Measurements from ENCODE around the gene LGI4. TPM values are rescaled to one million over a fixed set of nuclear protein-coding genes. Genes with fewer than 3 reads are reported as not detected.
A peak's percentile ranks its signal among the peaks of the same experiment; 100 is the strongest.
"Not testable (repeated sequence)": the region's sequence is repeated elsewhere in the genome, so short reads cannot be mapped to it uniquely, and the experiment has no call there.

The LGI4 gene
- total RNA-seq, 1 donor from 2014 or later: 0.16 TPM

DNA sequence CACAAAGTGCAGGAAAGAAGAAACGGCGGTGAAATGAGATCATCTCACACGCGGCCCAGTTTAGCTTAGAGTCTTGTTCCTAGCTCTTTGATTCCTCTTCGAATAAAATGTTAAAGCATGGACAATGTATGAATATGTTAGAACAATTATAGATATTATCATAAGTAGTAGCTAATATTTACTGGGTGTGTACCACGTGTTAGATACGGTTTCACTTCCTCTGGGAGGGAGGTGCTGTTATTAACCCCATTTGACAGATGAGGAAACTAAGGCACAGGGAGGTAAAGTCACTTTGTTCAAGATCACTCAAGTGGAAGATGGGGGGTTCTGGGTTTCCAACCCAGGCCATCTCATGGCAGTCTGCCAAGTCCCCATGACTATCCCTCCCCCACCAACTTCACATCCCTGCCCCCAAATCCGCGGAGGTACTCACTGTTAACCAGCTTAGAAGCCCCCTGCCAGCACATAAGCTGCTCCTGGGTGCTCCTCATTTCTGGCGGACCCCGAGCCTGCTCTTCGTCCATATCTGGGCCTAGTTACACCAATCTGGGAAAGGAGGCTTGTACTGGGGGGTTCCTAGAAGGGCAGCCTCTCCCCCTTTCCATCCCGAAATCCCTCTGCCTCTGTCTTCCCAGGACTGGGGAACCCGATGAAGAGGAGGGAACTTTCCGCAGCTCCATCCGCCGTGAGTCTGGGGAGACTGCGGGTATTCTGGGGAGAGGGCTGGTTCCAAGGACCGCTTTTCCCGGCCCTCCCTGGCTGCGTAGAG is 7.2 kb upstream of the LGI4 start:
- no peaks in the 10 kb centered on the region for H3K36me3 Mint-ChIP-seq (ENCODE audit: low read depth)
- peak; percentile 63 for DNase-seq
- H3K4me3 Mint-ChIP-seq: peak overlapping the region; percentile 87
- peaks cover 31% of the 10 kb centered on the region for H3K4me1 Mint-ChIP-seq
- no peaks in the 10 kb centered on the region for H3K9me3 Mint-ChIP-seq
- peaks cover 22% of the 10 kb centered on the region for H3K27me3 Mint-ChIP-seq
- intact Hi-C loops (cut with micrococcal nuclease): loop anchor here (1.0 kb wide), 2 partner anchors 13 to 126 kb away; partner anchors contain the start of gene USF2
- peak overlapping the region; percentile 83 for H3K27ac Mint-ChIP-seq

GRCh38 chr19:35140962-35141836 is 6.3 kb upstream of the LGI4 start:
- Mint-ChIP-seq H3K36me3 (ENCODE audit: low read depth) (no peaks in the 10 kb centered on the region), H3K9me3 (no peaks in the 10 kb centered on the region), H3K27ac (peak overlapping the region; percentile 83), H3K4me1 (peaks cover 31% of the 10 kb centered on the region), H3K4me3 (peak overlapping the region; percentile 87), H3K27me3 (peaks cover 23% of the 10 kb centered on the region)
- intact Hi-C loops (cut with micrococcal nuclease): loop anchor here (1.0 kb wide), 2 partner anchors 14 to 127 kb away; partner anchors contain the start of gene USF2
- peak; percentile 97 for DNase-seq

GRCh38 chr19:35140207-35140961 is 5.5 kb upstream of the LGI4 start:
- DNase-seq: peak; percentile 61
- Mint-ChIP-seq H3K4me1 (peaks cover 35% of the 10 kb centered on the region), H3K27ac (no peak overlapping the region), H3K9me3 (no peaks in the 10 kb centered on the region), H3K36me3 (ENCODE audit: low read depth) (no peaks in the 10 kb centered on the region), H3K27me3 (peaks cover 23% of the 10 kb centered on the region), H3K4me3 (peak overlapping the region; percentile 43)
- intact Hi-C loops (cut with micrococcal nuclease): no loop called here

GRCh38 chr19:35138305-35138892 is 3.5 kb upstream of the LGI4 start, which contains the start of gene FXYD1:
FXYD1 (plus strand) TSS chr19:35138824; CDS start chr19:35140080, 1,256 bp downstream.
- no peak for DNase-seq
- Mint-ChIP-seq H3K27me3 (peaks cover 12% of the 10 kb centered on the region), H3K9me3 (no peaks in the 10 kb centered on the region), H3K36me3 (ENCODE audit: low read depth) (no peaks in the 10 kb centered on the region), H3K4me3 (no peak within 1 kb of the TSS), H3K27ac (no peak within 1 kb of the TSS), H3K4me1 (peaks cover 23% of the 10 kb centered on the region)
- intact Hi-C loops (cut with micrococcal nuclease): no loop called here

GRCh38 chr19:35136977-35137702 is 2.3 kb upstream of the LGI4 start:
- H3K4me1 Mint-ChIP-seq: peaks cover 21% of the 10 kb centered on the region
- H3K4me3 Mint-ChIP-seq: no peak overlapping the region
- intact Hi-C loops (cut with micrococcal nuclease): no loop called here
- no peaks in the 10 kb centered on the region for H3K36me3 Mint-ChIP-seq (ENCODE audit: low read depth)
- H3K27ac Mint-ChIP-seq: no peak overlapping the region
- peaks cover 12% of the 10 kb centered on the region for H3K27me3 Mint-ChIP-seq
- H3K9me3 Mint-ChIP-seq: peaks cover 9% of the 10 kb centered on the region
- DNase-seq: no peak

DNA sequence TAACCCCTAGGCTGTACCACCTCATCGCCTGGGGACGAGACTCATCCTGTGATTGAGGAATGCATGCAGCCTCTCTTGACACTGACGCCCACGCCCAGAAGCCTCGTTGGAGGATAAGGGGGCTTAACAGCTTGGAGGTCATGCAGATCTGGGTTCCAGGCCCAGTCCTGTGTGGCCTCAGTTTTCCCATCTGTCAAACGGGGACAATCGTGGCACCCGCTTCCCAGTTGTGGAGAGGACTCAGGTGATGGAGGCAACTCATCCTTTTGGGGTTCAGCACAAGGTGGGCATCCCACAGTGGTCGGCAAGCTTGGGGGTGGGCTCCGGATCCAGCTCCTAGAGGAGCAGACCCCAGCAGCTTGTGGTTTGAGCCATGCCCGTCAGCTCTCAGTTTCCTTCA is 1.4 kb upstream of the LGI4 start:
- intact Hi-C loops (cut with micrococcal nuclease): no loop called here
- no peak for DNase-seq
- H3K9me3 Mint-ChIP-seq: peaks cover 9% of the 10 kb centered on the region
- H3K27ac Mint-ChIP-seq: no peak overlapping the region
- H3K27me3 Mint-ChIP-seq: peaks cover 10% of the 10 kb centered on the region
- H3K4me3 Mint-ChIP-seq: no peak overlapping the region
- H3K36me3 Mint-ChIP-seq (ENCODE audit: low read depth): no peaks in the 10 kb centered on the region
- H3K4me1 Mint-ChIP-seq: peaks cover 13% of the 10 kb centered on the region

- H3K4me1 Mint-ChIP-seq: peaks cover 7% of the 10 kb centered on the region
- peaks cover 8% of the 10 kb centered on the region for H3K27me3 Mint-ChIP-seq
- H3K4me3 Mint-ChIP-seq: no peak overlapping the region
- intact Hi-C loops (cut with micrococcal nuclease): loop anchor here (1.0 kb wide), 2 partner anchors 21 to 68 kb away; no protein-coding TSS in a partner anchor
- H3K27ac Mint-ChIP-seq: no peak overlapping the region
- no peaks in the 10 kb centered on the region for H3K36me3 Mint-ChIP-seq (ENCODE audit: low read depth)
- DNase-seq: peak; percentile 90
- H3K9me3 Mint-ChIP-seq: peaks cover 9% of the 10 kb centered on the region
These were observed 590 bp upstream of the LGI4 start for GRCh38 chr19:35135389-35135909.

DNA sequence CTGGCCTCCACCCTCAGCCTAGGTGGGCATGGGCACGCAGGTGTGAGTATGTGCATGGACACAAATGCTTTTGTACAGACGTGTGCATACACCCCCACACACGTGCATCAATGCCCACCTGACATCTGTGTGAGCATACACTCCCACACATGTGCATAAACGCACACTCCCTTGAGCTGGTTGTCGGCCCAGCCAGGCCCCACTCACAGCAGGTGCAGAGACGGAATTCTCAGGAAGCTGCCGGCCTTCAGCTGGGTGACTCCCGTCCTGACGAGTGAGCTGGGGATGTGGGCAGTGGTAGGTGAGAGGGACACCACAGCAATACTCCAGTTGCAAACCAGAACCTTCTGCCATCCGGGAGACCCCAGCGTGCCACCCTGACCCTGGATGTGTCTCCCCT is 1.0 kb downstream of the LGI4 start:
- intact Hi-C loops (cut with micrococcal nuclease): no loop called here
- Mint-ChIP-seq H3K27ac (no peak overlapping the region), H3K36me3 (ENCODE audit: low read depth) (no peaks in the 10 kb centered on the region), H3K4me3 (no peak overlapping the region), H3K27me3 (peaks cover 12% of the 10 kb centered on the region), H3K4me1 (peaks cover 7% of the 10 kb centered on the region), H3K9me3 (peaks cover 9% of the 10 kb centered on the region)
- no peak for DNase-seq

GRCh38 chr19:35132254-35132653 is 2.6 kb downstream of the LGI4 start:
- peaks cover 6% of the 10 kb centered on the region for H3K4me1 Mint-ChIP-seq
- intact Hi-C loops (cut with micrococcal nuclease): no loop called here
- H3K27me3 Mint-ChIP-seq: peaks cover 10% of the 10 kb centered on the region
- H3K27ac Mint-ChIP-seq: no peak overlapping the region
- peaks cover 9% of the 10 kb centered on the region for H3K9me3 Mint-ChIP-seq
- no peaks in the 10 kb centered on the region for H3K36me3 Mint-ChIP-seq (ENCODE audit: low read depth)
- H3K4me3 Mint-ChIP-seq: no peak overlapping the region
- DNase-seq: no peak

DNA sequence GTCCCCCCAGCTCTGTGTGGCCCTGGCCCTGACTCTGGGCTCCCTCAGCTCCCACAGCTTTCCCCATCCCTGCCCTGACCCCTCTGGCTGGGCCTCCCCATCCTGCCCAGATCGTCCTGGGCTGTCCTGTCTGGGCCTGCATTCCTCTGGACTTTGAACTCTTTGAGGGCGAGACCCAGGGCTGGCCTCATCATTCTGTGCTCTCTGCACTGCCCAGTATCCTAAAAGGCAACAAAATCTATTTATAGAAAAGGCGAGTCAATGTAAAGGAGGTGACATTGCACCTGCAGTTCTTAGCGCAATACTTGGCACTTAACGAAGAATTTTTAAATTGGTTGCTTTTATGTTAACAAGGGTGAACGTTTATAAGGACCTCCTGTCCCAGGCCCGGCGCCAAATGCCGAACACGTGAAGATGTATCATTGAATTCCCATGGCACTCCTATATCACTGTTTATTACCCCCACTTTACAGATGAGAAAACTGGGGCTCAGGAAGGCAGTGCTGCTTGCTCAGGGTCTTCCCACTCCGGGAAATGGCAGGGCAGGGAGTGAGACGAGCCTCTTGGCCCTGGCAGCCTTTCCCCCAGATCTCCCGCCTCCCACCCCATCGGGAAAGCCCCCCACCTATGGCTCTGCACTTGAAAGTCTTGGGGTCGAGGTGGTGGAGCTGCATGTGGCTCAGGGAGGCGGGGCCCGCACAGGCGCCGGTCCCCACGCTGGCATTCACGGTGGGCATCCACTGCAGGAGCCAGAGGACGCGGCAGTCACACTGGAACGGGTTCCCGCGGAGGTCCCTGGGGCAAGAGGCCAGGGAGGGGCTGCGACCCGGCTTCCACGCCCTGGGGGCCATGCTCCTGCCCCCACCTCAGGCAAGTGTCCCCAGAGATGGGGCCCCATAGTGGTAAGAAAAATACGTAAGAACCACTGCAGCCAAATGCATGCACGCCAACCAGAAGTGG is 3.8 kb downstream of the LGI4 start:
- H3K9me3 Mint-ChIP-seq: peaks cover 9% of the 10 kb centered on the region

DNA sequence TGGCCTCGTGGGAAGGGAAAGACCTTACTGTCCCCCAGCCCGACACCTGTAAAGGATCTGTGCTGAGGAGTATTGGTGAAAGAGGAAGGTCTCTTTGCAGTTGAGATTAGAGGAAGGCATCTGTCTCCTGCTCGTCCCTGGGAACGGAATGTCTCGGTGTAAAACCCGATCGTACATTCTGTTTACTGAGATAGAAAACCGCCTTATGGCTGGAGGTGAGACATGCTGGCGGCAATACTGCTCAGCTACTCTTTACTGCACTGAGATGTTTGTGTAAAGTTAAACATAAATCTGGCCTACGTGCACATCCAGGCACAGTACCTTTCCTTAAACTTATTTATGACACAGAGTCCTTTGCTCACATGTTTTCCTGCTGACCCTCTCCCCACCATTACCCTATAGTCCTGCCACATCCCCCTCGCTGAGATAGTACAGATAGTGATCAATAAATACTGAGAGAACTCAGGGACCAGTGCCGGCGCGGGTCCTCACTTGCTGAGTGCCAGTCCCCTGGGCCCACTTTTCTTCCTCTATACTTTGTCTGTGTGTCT is 5.1 kb downstream of the LGI4 start:
- H3K9me3 Mint-ChIP-seq; H3K36me3 Mint-ChIP-seq (ENCODE audit: low read depth); intact Hi-C loops (cut with micrococcal nuclease); H3K27me3 Mint-ChIP-seq; H3K27ac Mint-ChIP-seq; H3K4me1 Mint-ChIP-seq; DNase-seq; H3K4me3 Mint-ChIP-seq: not testable (repeated sequence)

More for the DNA sequence above, 3.8 kb downstream of the LGI4 start:
- H3K4me3 Mint-ChIP-seq: no peak overlapping the region
- peaks cover 7% of the 10 kb centered on the region for H3K27me3 Mint-ChIP-seq
- no peak for DNase-seq
- no peaks in the 10 kb centered on the region for H3K36me3 Mint-ChIP-seq (ENCODE audit: low read depth)
- no peak overlapping the region for H3K27ac Mint-ChIP-seq
- intact Hi-C loops (cut with micrococcal nuclease): no loop called here
- H3K4me1 Mint-ChIP-seq: peaks cover 6% of the 10 kb centered on the region

Measured in activated CD4-positive, alpha-beta T cell treated with anti-CD3 and anti-CD28 coated beads, Interleukin-2, amount 10 ng/mL, durations not matched to agents 24 days and 14 days (primary cell).